ENCODE results near the gene CCDC148.
"Not testable (repeated sequence)": the region's sequence is repeated elsewhere in the genome, so short reads cannot be mapped to it uniquely, and the experiment has no call there.

DNA sequence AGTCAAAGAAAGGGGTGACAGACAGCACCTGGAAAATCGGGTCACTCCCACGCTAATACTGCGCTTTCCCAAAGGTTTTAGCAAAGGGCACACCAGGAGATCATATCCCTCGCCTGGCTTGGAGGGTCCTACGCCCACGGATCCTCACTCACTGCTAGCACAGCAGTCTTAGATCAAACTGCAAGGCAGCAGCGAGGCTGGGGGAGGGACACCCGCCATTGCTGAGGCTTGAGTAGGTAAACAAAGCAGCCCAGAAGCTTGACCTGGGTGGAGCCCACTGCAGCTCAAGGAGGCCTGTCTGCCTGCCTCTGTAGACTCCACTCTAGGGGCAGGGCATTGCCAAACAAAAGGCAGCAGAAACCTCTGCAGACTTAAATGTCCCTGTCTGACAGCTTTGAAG, 233.5 kb downstream of the CCDC148 start:
- not testable (repeated sequence) for TF ChIP-seq POLR2AphosphoS5, CTCF (IDR thresholded peaks at IDR 0.05)
